ENCODE results near the gene AOC3. TPM values are rescaled to one million over a fixed set of nuclear protein-coding genes. Genes with fewer than 3 reads are reported as not detected.

Gene AOC3
- total and polyA plus RNA-seq, 2 of the 13 experiments (the other 11 are each of a cell fraction or from before 2014, with no cell fraction given): 8.7 to 51.7 TPM

- peak; percentile 56; the same call in 1 of the 2 replicates for TF ChIP-seq MAZ (IDR thresholded peaks at IDR 0.05; ENCODE audit: borderline replicate concordance, low read depth, low read length)
- peak; percentile 74 for TF ChIP-seq MAZ (CRISPR knock-in tag; IDR thresholded peaks at IDR 0.05; ENCODE audit: low read depth)
- peak; percentile 28; the same call in 1 of the 2 replicates for TF ChIP-seq MLXIP (CRISPR knock-in tag; IDR thresholded peaks at IDR 0.05; ENCODE audit: borderline replicate concordance)
- TF ChIP-seq SAFB2 (CRISPR knock-in tag; IDR thresholded peaks at IDR 0.05; ENCODE audit: borderline replicate concordance, low read depth): peak; percentile 78; the same call in 1 of the 2 replicates
- peak; percentile 86 for TF ChIP-seq ZBTB7B (CRISPR knock-in tag; IDR thresholded peaks at IDR 0.05)
- TF ChIP-seq LRRFIP1 (CRISPR knock-in tag; conservative IDR thresholded peaks at IDR 0.05): no peak
- TF ChIP-seq NFE2L1 (CRISPR knock-in tag; IDR thresholded peaks at IDR 0.05; ENCODE audit: borderline replicate concordance): no peak
- peak; percentile 97 for TF ChIP-seq FOXK1 (CRISPR knock-in tag; IDR thresholded peaks at IDR 0.05; ENCODE audit: borderline replicate concordance, low read depth)
- TF ChIP-seq FOXK2 (IDR thresholded peaks at IDR 0.05): peak; percentile 93
- TF ChIP-seq NFKBIZ (CRISPR knock-in tag; IDR thresholded peaks at IDR 0.05): peak; percentile 73
- TF ChIP-seq ZNF431 (CRISPR knock-in tag; IDR thresholded peaks at IDR 0.05; ENCODE audit: borderline replicate concordance, low read depth): no peak; the same call in 1 of the 2 replicates
- TF ChIP-seq ZBTB43 (CRISPR knock-in tag; conservative IDR thresholded peaks at IDR 0.05): peak; percentile 91
- TF ChIP-seq POGZ (CRISPR knock-in tag; IDR thresholded peaks at IDR 0.05): peak; percentile 92
- TF ChIP-seq PITX1 (CRISPR knock-in tag; IDR thresholded peaks at IDR 0.05): peak; percentile 43
- TF ChIP-seq ZNF574 (CRISPR knock-in tag; IDR thresholded peaks at IDR 0.05): peak; percentile 95
- peak; percentile 61; the same call in 1 of the 2 replicates for TF ChIP-seq NCOR1 (IDR thresholded peaks at IDR 0.05; ENCODE audit: borderline replicate concordance, low read length)
- TF ChIP-seq SNAI1 (CRISPR knock-in tag; IDR thresholded peaks at IDR 0.05; ENCODE audit: borderline replicate concordance): no peak
- peak; percentile 93; the same call in 1 of the 2 replicates for TF ChIP-seq ZNF335 (CRISPR knock-in tag; IDR thresholded peaks at IDR 0.05)
These were observed 17.8 kb upstream of the AOC3 start, which contains the start of gene PSME3 (continued) for GRCh38 chr17:42832934-42833766.

Measured in HepG2 (cell line).